K562 (cell line): ENCODE data around the gene SERTAD2. TPM values are rescaled to one million over a fixed set of nuclear protein-coding genes. Genes with fewer than 3 reads are reported as not detected.

Experiments
- ATAC-seq: fragments of 200-7000 bp; cut with Tn5 transposase; 3 replicates; pipeline ENCODE4 v1.9.1; 2020; ENCODE audit warnings: moderate library complexity
- BruUV-seq: library from RNA; stranded (reverse); fragments of 400-500 nt; replicated peaks from 2 replicates; lab custom pipeline; 2021; lab: Mats Ljungman, UMichigan
- CTCF ChIA-PET: fragments of 300-600 bp; formaldehyde crosslinking; extraction: SDS; loops from one replicate; lab custom pipeline; 2021; ENCODE audit warnings: low intra/inter-chr PET ratio; lab: Yijun Ruan, JAX
- POLR2A ChIA-PET: fragments of 300-600, 350-650 bp; sonication (Branson Sonifier 250); formaldehyde crosslinking; extraction: SDS; loops from one replicate; lab custom pipeline; 2021; ENCODE audit warnings: antibody characterized with exemption, inconsistent platforms; lab: Yijun Ruan, JAX
- DNase-seq, 4 experiments: peaks; one replicate each; pipeline versions ENCODE4 v3.0.0 to v3.0.0-alpha.2; 2011 to 2018; ENCODE audit warnings: low spot score in 3 of 4, mixed read lengths in 3 of 4; ENCODE audit errors: extremely low read depth in 1 of 4
- FAIRE-seq: peaks from 2 replicates; lab custom pipeline; 2011; peaks lifted over from hg19 to GRCh38; lab: Jason Lieb, UNC
- H2AFZ ChIP-seq: 2 replicates; pipeline ENCODE4 v1.6.0; 2011; ENCODE audit warnings: low read depth, low read length, control low read depth, inconsistent platforms
- H3K27ac ChIP-seq: fragments of 200-600 bp; 3 replicates; pipeline ENCODE4 v1.8.0; 2011; ENCODE audit warnings: low read depth, mild to moderate bottlenecking, control low read depth, inconsistent platforms, low read length, moderate library complexity, mixed read lengths; ENCODE audit errors: extremely low read depth
- H3K27me3 ChIP-seq, 2 experiments: fragments of 300-600 bp in 1 of 2; 2 replicates in 1 of 2; 3 replicates in 1 of 2; pipeline versions ENCODE4 v1.6.0 to v1.8.0; 2011; ENCODE audit warnings: inconsistent platforms in 2 of 2, low read length in 2 of 2, mild to moderate bottlenecking in 1 of 2, mixed read lengths in 1 of 2, moderate library complexity in 1 of 2; ENCODE audit not compliant: control insufficient read depth in 2 of 2, insufficient read depth in 2 of 2
- H3K36me3 ChIP-seq: fragments of 300-600 bp; 3 replicates; pipeline ENCODE4 v1.8.0; 2011; ENCODE audit warnings: mild to moderate bottlenecking, low read length, inconsistent platforms; ENCODE audit not compliant: control insufficient read depth, insufficient read depth
- H3K4me1 ChIP-seq, 2 experiments: fragments of 200-600 bp in 1 of 2; replicated peaks in 1 of 2; 2 replicates in 1 of 2; 3 replicates in 1 of 2; pipeline versions ENCODE4 v1.5.1 to v1.8.0; 2011; ENCODE audit warnings: inconsistent platforms in 2 of 2, low read length in 2 of 2, mild to moderate bottlenecking in 1 of 2, mixed read lengths in 1 of 2, moderate library complexity in 1 of 2; ENCODE audit not compliant: control insufficient read depth in 2 of 2, insufficient read depth in 2 of 2
- H3K4me2 ChIP-seq: 2 replicates; pipeline ENCODE4 v1.6.1; 2011; ENCODE audit warnings: low read length, control low read depth, inconsistent platforms, mixed read lengths; ENCODE audit not compliant: insufficient read depth
- H3K4me3 ChIP-seq: fragments of 200-600 bp; sonication (generic), shearing (Covaris generic); 2 replicates; pipeline ENCODE4 v1.5.1; 2016; ENCODE audit warnings: control low read depth, inconsistent platforms
- H3K79me2 ChIP-seq: fragments of 200-600 bp; 3 replicates; pipeline ENCODE4 v1.8.0; 2011; ENCODE audit warnings: low read length, inconsistent platforms; ENCODE audit not compliant: control insufficient read depth, insufficient read depth
- H3K9ac ChIP-seq, 2 experiments: 2 replicates each; pipeline versions ENCODE4 v1.6.0 to v1.6.1; 2011; ENCODE audit warnings: low read depth in 2 of 2, low read length in 2 of 2, control low read depth in 1 of 2, inconsistent platforms in 1 of 2, mild to moderate bottlenecking in 1 of 2, mixed read lengths in 1 of 2; ENCODE audit not compliant: insufficient read depth in 1 of 2
- H3K9me1 ChIP-seq: one replicate; pipeline ENCODE4 v1.6.0; 2011; ENCODE audit warnings: inconsistent platforms, mild to moderate bottlenecking, low read length, moderate library complexity; ENCODE audit not compliant: control insufficient read depth, insufficient read depth
- H3K9me3 ChIP-seq: replicated peaks from 2 replicates; pipeline ENCODE4 v1.5.1; 2011; ENCODE audit warnings: low read depth, low read length, inconsistent platforms; ENCODE audit not compliant: control insufficient read depth, insufficient read depth
- H4K20me1 ChIP-seq: replicated peaks from 2 replicates; pipeline ENCODE4 v1.6.1; 2011; ENCODE audit warnings: low read length, inconsistent platforms, mixed read lengths; ENCODE audit not compliant: control insufficient read depth, insufficient read depth
- SLC30A9 ChIP-seq: fragments of 250-450 bp; sonication (Bioruptor Pico); IDR thresholded peaks from 2 replicates; pipeline ENCODE4 v1.8.0; 2022; ENCODE audit warnings: mild to moderate bottlenecking, moderate library complexity
- ZNF143 ChIP-seq: sonication (generic); formaldehyde crosslinking; IDR thresholded peaks from 2 replicates; pipeline ENCODE4 v1.9.0; 2022; ENCODE audit warnings: mild to moderate bottlenecking, missing genetic modification reagents
- ZNF23 ChIP-seq: fragments of 250-450 bp; sonication (Bioruptor Pico); IDR thresholded peaks from 2 replicates; pipeline ENCODE4 v1.4.0; 2020; ENCODE audit warnings: mild to moderate bottlenecking
- ZNF239 ChIP-seq: fragments of 250-450 bp; sonication (Bioruptor Pico); IDR thresholded peaks from 2 replicates; pipeline ENCODE4 v1.4.0; 2020; ENCODE audit warnings: mild to moderate bottlenecking
- ZNF436 ChIP-seq: fragments of 250-450, 450-650 bp; sonication (Bioruptor Pico); formaldehyde crosslinking; IDR thresholded peaks from 2 replicates; pipeline ENCODE4 v1.7.0; 2020; ENCODE audit warnings: mild to moderate bottlenecking
- WGBS: fragments of 100-300 bp; shearing (Covaris generic); methylation state at CpG from one replicate; pipeline ENCODE4 v1.1.6; 2016; ENCODE audit warnings: low coverage, mixed read lengths; ENCODE audit not compliant: insufficient coverage; ENCODE audit errors: missing lambda C conversion rate; 5-methylcytosine and 5-hydroxymethylcytosine counted together
- in situ Hi-C: fragments of 300-500 bp; cut with MboI; formaldehyde crosslinking; loops from 4 replicates; pipeline ENCODE4 v1.15.0; 2018; ENCODE audit warnings: inconsistent platforms, mixed read lengths
- intact Hi-C: fragments of 100-400 bp; cut with micrococcal nuclease; formaldehyde crosslinking; loops from 2 replicates; pipeline ENCODE4 v1.14.2; 2022
- polyA plus RNA-seq, 8 experiments: library from polyadenylated mRNA; depleted of rRNA in 4 of 8; stranded (reverse) in 5 of 8; unstranded in 3 of 8; fragments of >200 nt; fragmentation: Nextera tagmentation in 2 of 8; fragmentation: Illumina TruSeq in 1 of 8; extraction: Ambion mirVana in 2 of 8; extraction: Trizol in 1 of 8; gene quantifications; 2 replicates each; pipeline versions ENCODE4 v1.2.1 to v1.2.3, GENCODE V29; 2011 to 2014; ENCODE audit warnings: inconsistent platforms in 1 of 8, missing spikeins in 1 of 8
- total RNA-seq, 7 experiments: library from RNA; depleted of rRNA in 6 of 7; stranded (reverse); fragments of >200 nt in 6 of 7; fragmentation: Illumina TruSeq in 2 of 7; extraction: Trizol in 2 of 7; gene quantifications; 2 replicates each; pipeline versions ENCODE4 v1.2.1 to v1.2.3, GENCODE V29; 2011 to 2021; ENCODE audit warnings: low replicate concordance in 1 of 7

Gene SERTAD2
- total and polyA plus RNA-seq, 9 of the 15 experiments (the other 6 are each of a cell fraction or from before 2014, with no cell fraction given), result 3.0 to 12.5 (median 6.1) TPM

- H3K4me2 ChIP-seq, result no peak overlapping the region
- no peak for DNase-seq
- H2AFZ ChIP-seq, result no peak overlapping the region
- H4K20me1 ChIP-seq, result no peaks in the 10 kb centered on the region
- in situ Hi-C loops (no loop called here), intact Hi-C loops (loop anchor here (5.0 kb wide), 1 partner anchor 107 kb away; the partner anchor contains the start of gene AFTPH)
- H3K4me3 ChIP-seq, result no peak overlapping the region
- H3K27me3 ChIP-seq, result no peaks in the 10 kb centered on the region
- H3K36me3 ChIP-seq, result peaks cover 36% of the 10 kb centered on the region
- WGBS, result 81% methylated on average over 10 of the region's 10 CpGs
- ChIA-PET POLR2A (interaction anchor here (0.6 to 2.0 kb wide), 8 partner anchors 10 to 85 kb away, joined by 3 to 7 read pairs (median 3); no protein-coding TSS in a partner anchor), CTCF (no interaction called here)
- H3K9me3 ChIP-seq, result no peaks in the 10 kb centered on the region
- BruUV-seq, result no TSS peak
- no peak overlapping the region for H3K27ac ChIP-seq
- no peak for FAIRE-seq
- no peaks in the 10 kb centered on the region for H3K9me1 ChIP-seq
- TF ChIP-seq ZNF143 (CRISPR knock-in tag), result no peak
- no peak for TF ChIP-seq ZNF23 (CRISPR knock-in tag)
- no peak for TF ChIP-seq ZNF436
- TF ChIP-seq SLC30A9 (CRISPR knock-in tag), result no peak
- peak; percentile 90 for TF ChIP-seq ZNF239 (CRISPR knock-in tag)
- H3K4me1 ChIP-seq, result peaks cover 0 to 4% of the 10 kb centered on the region in 2 experiments; a peak in 3 of 5 replicates
- H3K9ac ChIP-seq, result no peak overlapping the region
- H3K79me2 ChIP-seq, result peaks cover 14% of the 10 kb centered on the region; the same call in 1 of the 3 replicates
- ATAC-seq, result no peak
Observed at GRCh38 chr2:64629329-64629781, 24.4 kb downstream of the SERTAD2 start.
